ENCODE data around the gene NR1D2.

- TF ChIP-seq, protein P1, sequence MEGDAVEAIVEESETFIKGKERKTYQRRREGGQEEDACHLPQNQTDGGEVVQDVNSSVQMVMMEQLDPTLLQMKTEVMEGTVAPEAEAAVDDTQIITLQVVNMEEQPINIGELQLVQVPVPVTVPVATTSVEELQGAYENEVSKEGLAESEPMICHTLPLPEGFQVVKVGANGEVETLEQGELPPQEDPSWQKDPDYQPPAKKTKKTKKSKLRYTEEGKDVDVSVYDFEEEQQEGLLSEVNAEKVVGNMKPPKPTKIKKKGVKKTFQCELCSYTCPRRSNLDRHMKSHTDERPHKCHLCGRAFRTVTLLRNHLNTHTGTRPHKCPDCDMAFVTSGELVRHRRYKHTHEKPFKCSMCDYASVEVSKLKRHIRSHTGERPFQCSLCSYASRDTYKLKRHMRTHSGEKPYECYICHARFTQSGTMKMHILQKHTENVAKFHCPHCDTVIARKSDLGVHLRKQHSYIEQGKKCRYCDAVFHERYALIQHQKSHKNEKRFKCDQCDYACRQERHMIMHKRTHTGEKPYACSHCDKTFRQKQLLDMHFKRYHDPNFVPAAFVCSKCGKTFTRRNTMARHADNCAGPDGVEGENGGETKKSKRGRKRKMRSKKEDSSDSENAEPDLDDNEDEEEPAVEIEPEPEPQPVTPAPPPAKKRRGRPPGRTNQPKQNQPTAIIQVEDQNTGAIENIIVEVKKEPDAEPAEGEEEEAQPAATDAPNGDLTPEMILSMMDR (IDR thresholded peaks at IDR 0.05) = no peak
- no peak for TF ChIP-seq POLR2A (IDR thresholded peaks at IDR 0.05)
Observed at GRCh38 chr3:23921052-23921511, 24.0 kb upstream of the NR1D2 start.

Measured in gastroesophageal sphincter (tissue), 3 donors.